ENCODE results near the gene KLK11. TPM values are rescaled to one million over a fixed set of nuclear protein-coding genes. Genes with fewer than 3 reads are reported as not detected.
A peak's percentile ranks its signal among the peaks of the same experiment; 100 is the strongest.
"Not testable (repeated sequence)": the region's sequence is repeated elsewhere in the genome, so short reads cannot be mapped to it uniquely, and the experiment has no call there.

Gene KLK11
- total RNA-seq, 1 experiment from 2014 or later, result not detected

GRCh38 chr19:51003316-51003715 lies 23.1 kb downstream of the KLK11 start:
- no peak for DNase-seq (ENCODE audit: low spot score)

GRCh38 chr19:51002542-51003311 lies 23.7 kb downstream of the KLK11 start:
- DNase-seq (ENCODE audit: low spot score), result no peak

DNA sequence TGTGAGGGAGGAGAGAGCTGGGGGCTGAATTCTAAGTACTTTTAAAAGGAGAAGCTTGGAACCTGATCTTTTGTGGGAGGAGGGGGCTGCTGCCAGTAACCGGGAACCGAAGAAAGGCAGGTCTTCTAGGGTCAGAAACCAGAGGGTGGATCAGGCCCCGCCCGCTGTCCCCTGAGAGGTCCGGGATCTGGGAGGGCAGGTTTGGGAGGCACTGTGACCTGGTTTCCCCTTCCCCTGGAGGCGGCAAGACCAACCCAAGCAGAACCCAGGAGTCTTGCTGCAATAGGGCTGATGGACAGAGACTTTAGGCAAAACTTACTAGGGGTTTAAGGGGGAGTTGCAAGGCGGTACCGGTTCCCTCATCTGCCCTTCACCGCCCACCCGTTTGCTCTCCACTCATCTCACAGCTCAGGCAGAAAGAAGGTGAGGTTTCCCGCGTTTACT lies 24.3 kb downstream of the KLK11 start:
- no peak for DNase-seq (ENCODE audit: low spot score)

DNA sequence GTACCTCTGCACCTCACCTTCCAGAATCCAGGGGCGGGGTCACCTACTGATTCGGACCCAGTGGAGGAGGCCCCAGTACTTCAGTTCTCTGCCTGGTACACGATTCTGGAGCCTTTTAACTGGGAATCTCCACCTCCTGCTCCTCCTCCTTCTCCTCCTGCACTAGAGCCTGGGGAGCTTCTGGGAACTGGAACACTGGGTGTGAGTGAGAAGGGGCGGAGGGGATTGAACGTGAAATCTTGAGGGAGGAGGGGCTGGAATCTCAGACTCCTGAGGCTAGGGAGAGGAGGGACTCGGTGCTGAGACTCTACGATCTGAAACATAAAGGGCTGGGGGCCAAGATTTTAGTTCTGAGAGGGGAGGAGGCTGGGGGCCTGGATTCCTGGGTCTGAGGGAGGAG lies 24.9 kb downstream of the KLK11 start, which contains the start of gene KLK8:
TSS of gene KLK8 (minus strand) at position 90 of the 400 bp plus-strand sequence. CDS start 437 bp downstream, outside the sequence.
- no peak for DNase-seq (ENCODE audit: low spot score)

DNA sequence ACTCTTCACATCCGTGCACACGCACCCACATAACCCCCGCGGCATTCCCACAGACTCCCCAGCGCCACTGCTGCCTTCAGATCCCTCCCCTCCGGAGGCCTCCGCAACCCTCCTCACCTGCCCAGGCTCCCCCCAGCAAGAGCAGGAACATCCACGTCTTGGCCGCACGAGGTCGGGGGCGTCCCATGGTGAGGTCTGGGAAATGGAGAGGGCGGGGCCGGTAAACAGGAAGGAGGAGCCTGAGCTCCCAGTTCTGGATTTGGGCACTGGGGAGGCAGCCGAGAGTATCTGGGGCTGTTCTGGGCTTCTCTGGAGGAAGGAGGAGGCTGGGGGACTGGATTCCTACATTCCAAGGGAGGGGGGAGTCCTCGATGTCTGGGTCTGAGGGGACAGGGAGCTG lies 25.4 kb downstream of the KLK11 start:
- no peak for DNase-seq (ENCODE audit: low spot score)

DNA sequence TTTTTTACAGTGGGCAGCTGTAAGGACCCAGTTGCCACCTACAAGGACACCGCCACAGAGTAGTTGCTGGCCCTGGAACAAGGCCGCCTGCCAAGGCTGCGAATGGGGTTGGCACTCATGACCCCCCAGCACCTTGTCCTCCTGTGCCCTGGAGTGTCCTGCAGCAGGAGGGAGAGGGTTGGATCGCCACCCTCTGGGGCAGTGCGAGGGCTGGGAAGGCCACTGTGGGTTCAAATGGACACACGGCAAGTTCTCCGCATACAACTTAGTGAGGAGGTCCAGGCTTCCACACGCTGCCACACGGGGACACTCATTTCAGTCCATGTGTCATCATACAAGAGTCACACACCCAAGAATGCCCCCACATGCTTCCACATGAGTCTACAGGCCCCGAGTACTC lies 26.0 kb downstream of the KLK11 start:
- no peak for DNase-seq (ENCODE audit: low spot score)

- DNase-seq (ENCODE audit: low spot score), result no peak
These were observed 27.7 kb downstream of the KLK11 start for GRCh38 chr19:50998686-50999085.

DNA sequence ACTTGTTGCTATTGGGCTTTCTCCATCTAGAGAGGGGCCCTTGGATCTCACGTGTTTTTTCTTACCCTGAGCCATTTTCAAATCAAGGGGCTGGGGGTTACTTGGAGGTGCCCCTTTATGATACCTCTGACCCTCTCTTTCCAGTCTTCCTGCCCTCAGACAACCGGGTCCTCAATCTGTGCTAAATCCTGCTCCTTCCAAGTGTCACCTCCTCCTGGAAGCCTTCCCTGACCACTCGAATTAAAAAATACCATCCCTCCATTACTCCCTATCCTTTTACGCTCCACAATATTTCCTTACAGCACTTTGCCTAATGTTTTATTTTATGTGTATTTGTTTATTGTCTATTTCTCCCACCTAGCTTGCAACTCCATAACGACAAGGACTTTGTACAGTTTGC lies 28.4 kb downstream of the KLK11 start:
- no peak for DNase-seq (ENCODE audit: low spot score)

- peak; percentile 50 for DNase-seq (ENCODE audit: low spot score)
These were observed 32.3 kb downstream of the KLK11 start for GRCh38 chr19:50994129-50994528.

GRCh38 chr19:50992666-50993035 lies 33.8 kb downstream of the KLK11 start:
- DNase-seq (ENCODE audit: low spot score), result no peak

GRCh38 chr19:50984416-50984815 lies 42.0 kb downstream of the KLK11 start:
- DNase-seq (ENCODE audit: low spot score), result not testable (repeated sequence)

DNA sequence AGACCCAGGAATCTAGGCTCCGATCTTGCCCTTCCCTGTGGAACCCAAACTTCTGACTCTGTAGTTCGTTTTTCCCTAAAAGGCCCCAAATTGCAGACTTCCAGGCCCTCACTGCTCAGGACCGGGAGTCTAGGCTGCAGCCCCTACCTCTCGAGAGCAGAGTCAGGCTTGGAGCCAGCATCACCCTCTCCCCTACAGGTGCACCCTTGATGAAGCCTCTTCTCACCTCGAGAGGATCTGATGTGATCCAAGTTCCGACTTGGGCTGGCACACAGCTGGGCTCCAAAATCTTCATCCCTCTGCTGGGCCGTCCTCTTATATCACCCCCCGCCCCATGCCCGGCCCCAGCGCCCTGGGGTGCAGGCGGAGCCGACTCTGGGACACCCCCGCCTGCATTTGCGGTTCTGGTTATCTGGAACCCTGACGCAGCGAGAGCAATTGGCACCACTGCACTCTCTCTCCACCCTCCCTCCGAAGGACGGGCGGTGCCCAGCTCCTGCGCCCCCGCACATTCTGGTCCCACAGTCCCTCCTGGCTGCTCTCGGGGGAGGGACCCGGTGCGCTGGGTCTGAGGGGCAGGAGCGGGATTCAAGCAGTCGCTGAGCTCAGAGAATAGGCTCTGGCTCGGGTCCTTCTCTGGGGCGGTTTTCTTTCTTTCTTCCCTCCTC lies 42.7 kb downstream of the KLK11 start, which contains the start of gene KLK7:
TSS of gene KLK7 (minus strand) at position 293 of the 668 bp plus-strand sequence. CDS start 1,518 bp downstream, outside the sequence.
- DNase-seq (ENCODE audit: low spot score), result no peak

DNA sequence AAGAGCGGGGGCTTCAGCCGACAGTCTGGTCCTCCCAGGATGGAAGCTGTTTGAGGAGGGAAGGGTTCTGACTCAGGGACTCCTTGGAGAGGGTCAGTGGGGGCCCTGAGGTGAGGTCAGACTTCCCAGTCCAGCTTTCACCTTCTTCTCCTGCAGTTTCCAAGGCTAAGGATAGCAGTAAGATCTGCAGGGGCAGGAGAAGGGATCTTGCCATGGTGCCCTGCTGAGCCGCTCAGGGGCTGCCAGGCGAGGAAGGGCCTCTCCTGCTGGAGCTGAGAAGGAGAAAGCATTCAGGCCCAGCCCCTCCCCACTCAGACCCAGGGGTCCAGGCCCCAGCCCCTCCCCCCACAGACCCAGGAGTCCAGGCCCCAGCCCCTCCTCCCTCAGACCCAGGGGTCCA lies 44.2 kb downstream of the KLK11 start:
- DNase-seq (ENCODE audit: low spot score), result no peak

- DNase-seq (ENCODE audit: low spot score), result no peak
These were observed 44.7 kb downstream of the KLK11 start for GRCh38 chr19:50981587-50982146.

GRCh38 chr19:50980208-50980607 lies 46.2 kb downstream of the KLK11 start:
- DNase-seq (ENCODE audit: low spot score), result no peak

DNA sequence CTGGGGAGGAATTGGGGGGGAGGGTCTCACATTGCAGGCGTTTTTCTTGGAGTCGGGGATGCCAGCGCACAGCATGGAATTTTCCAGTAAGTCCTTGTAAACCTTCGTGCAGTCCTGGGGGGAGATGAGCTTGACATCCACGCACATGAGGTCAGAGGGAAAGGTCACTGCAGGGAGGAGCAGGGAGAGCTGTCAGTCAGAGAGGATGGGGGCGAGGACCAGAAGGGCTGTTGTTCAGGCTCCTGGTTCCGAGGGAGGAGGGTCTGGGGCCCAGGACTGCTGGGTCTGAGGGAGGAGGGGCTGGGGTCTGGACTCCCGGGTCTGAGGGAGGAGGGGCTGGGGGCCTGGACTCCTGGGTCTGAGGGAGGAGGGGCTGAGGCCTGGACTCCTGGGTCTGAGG lies 46.7 kb downstream of the KLK11 start:
- DNase-seq (ENCODE audit: low spot score), result no peak

DNA sequence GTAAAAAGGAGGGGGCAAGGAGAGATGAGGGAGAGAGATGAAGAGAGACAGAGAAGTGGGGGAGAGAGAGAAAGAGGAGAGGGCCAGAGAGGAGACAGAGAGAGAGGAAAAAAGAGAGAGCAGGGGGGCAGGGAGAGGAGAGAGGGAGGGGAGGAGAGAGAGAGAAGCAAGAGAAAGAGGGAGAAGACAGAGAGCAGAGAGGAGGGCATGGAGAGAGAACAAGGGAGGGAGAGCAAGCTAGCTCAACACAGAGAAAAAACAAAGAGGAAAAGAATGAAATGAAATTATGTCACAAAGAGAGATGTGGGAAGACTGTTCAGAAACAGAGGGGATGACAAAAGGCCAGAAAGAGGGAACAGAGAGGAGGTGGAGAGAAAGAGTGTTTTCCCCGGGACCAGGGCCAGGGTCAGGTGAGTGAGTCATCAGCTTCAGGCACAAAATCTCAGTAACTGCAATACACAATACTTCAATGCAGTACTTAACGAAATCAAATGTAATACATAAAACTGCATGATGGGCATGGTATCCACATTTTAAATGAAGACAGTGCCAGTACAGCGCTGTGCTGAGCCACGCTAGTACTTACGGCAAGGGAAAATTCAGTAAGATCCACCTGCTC lies 47.5 kb downstream of the KLK11 start:
- DNase-seq (ENCODE audit: low spot score), result no peak

- DNase-seq (ENCODE audit: low spot score), result no peak
These were observed 48.8 kb downstream of the KLK11 start for GRCh38 chr19:50977626-50978025.

- DNase-seq (ENCODE audit: low spot score), result peak; percentile 52
These were observed 50.6 kb downstream of the KLK11 start for GRCh38 chr19:50975766-50976165.

GRCh38 chr19:50974702-50975556 lies 51.5 kb downstream of the KLK11 start:
- DNase-seq (ENCODE audit: low spot score), result no peak

GRCh38 chr19:50972795-50973376 lies 53.5 kb downstream of the KLK11 start:
- no peak for DNase-seq (ENCODE audit: low spot score)
